IPS-NIHi7 (cell line): ENCODE data around the gene RNF123.
A peak's percentile ranks its signal among the peaks of the same experiment; 100 is the strongest.

Experiments used
- DNase-seq: peaks from one replicate; pipeline ENCODE4 v3.0.0; 2012; ENCODE audit warnings: mixed read lengths; ENCODE audit errors: extremely low spot score

RNF123 gene

DNA sequence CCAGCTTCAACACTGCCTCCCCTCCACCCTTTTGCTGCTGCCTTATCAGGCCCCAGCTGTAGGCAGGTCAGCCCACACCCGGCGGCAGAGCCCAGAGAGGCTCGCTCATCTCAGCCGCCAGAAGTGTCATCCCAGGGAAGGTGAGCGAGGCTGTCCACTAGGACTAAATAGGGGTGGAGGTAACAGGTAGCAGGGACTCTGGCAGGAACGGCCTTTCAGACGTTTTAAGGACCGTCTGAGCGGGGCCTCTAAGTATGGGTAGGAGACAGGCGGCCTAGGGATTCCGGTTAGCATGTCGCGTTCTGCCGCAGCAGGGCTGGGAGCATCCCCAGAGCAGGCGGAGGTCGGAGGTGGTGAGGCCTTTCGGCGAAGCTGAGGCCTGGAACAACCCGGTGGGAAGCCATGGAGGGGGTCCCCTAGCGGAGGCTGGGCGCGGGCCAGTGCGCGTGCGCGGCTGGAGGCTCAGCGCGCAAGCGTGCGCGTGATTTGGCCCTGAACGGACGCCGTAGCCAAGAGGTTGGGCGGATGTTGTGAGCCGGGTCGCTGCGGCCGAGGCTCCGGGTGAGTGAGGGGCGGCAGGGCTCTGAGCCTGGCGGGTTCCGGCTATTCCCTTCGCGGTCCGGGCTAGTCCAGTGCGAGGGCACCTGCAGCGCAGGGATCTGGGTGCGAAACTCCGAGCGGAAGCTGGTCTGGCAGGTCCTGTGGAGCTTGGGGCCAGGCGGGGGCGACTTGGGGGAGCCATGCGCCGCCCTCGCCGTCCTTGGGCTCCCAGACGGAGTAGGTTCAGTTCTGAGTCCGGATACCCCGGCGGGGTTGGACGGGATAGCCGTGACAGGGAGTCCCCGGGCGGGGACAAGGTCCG, at the start of gene RNF123, which contains the start of gene MST1:
Gene RNF123 (plus strand): TSS at position 512 of the 862 bp plus-strand sequence. CDS start 1,609 bp downstream, outside the sequence.
Gene MST1 (minus strand): TSS at position 429 of the 862 bp plus-strand sequence. CDS start 783 bp downstream, outside the sequence.
- peak; percentile 93 for DNase-seq

DNA sequence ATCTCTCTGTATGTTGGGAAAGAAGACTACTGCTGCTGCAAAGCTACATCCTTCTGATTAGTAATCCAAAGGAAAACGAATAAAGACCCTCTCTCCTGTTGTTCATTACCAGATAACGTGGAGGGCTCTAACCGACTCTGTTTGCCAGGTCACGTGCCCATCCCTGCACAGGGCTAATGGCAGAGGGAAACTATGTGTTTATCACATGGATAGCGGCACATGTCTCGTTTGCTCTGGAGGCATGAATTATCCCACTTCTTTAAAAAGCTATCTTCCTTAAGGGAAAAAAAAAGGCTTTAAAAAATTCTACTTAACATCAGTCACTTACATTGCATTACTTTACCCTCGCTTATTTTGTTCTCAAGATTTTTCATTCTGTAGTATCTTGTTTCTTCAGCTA, 48.1 kb upstream of the RNF123 start:
- DNase-seq: no peak

DNA sequence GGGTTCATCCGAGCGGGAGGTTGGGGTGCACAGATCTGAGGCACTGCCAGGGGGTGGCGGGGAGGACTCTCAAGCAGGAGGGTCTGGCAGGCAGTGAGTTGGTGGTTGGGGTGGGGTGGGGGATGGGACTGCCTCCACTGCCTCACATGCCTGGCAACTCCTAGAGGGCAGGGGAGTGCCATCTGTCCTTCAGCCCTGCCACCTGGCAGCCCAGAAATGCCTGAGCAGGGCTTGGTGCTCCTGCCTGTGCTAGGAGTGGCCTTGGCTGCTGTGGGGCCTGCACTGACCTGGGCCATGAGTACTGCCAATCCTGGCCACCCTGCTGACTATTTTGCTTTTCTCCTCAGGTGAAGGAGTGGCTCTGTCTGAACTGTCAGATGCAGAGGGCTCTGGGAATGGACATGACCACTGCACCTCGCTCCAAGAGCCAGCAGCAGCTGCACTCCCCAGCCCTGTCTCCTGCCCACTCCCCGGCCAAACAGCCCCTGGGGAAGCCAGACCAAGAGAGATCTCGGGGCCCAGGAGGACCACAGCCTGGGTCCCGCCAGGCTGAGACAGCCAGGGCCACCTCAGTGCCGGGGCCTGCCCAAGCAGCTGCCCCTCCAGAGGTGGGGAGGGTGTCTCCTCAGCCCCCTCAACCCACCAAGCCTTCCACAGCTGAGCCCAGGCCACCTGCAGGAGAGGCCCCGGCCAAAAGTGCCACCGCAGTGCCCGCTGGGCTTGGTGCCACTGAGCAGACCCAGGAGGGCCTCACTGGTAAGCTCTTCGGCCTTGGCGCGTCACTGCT, 47.2 kb upstream of the RNF123 start:
- DNase-seq: no peak

DNA sequence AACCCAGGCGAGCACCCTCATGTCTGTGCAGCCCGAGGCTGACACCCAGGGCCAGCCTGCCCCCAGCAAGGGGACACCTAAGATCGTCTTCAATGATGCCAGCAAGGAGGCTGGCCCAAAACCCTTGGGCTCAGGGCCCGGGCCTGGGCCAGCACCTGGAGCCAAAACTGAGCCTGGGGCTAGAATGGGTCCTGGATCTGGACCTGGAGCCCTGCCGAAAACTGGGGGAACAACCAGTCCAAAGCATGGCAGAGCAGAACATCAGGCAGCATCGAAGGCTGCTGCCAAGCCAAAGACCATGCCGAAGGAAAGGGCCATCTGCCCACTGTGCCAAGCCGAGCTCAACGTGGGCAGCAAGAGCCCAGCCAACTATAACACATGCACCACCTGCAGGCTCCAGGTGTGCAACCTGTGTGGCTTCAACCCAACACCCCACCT, 46.6 kb upstream of the RNF123 start:
- DNase-seq: no peak

DNA sequence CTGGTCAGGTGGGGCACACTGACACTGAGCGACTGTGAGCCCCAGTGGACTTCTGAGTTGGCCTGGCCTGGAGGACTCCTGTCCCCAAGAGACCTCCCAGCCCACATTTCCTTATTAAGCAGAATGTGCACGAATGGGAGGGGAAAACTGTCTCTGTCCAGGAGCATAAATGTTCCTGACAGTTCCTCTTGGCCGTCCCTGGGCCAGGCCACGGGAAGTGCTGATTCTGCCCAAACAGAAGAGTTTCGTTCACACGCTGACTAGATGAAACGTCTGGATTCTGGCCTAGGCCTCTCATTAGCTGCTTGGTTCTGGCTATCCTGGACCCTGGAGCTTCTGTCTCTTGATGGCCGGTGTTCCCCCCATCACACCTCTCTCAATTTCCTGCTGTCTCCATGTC, 44.7 kb upstream of the RNF123 start:
- no peak for DNase-seq

DNA sequence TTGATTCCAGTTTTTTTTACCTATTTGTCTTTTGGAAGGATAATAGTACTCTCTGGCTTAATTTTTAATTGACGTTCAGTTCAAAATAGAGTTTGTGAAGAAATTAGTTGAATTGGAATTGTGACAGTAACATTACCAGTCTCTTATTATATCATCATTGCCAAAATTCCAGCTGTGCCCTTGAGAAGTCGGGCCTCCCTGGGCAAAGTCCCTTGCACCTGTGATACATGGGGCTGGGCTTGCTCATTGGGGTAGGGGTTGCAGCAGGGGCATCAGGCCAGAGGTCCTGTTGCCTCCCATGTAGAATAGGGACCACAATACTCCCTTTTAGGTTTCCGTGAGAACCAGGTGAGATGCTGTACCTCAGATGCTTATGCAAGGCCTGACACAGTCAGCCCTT, 43.1 kb upstream of the RNF123 start:
- no peak for DNase-seq

DNA sequence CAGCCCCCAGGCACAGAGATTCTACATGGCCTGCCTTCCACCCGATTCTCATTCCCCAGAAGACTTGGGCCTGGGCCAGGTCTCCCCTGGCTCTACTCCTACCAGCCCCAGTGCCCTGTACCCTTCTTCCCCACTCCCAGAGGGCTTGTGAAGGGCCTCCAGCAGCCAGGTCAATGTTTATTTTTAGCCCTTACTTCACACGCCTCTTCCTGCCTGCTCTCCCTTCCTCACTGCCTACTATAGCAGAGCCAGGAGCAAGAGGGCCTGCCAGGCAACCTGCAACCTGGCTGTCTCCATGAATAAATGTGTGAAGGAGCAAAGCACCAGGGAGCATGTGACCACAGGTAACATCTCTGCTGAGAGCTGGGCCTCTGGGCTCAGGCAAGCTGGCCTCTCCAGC, 41.6 kb upstream of the RNF123 start:
- DNase-seq: no peak

DNA sequence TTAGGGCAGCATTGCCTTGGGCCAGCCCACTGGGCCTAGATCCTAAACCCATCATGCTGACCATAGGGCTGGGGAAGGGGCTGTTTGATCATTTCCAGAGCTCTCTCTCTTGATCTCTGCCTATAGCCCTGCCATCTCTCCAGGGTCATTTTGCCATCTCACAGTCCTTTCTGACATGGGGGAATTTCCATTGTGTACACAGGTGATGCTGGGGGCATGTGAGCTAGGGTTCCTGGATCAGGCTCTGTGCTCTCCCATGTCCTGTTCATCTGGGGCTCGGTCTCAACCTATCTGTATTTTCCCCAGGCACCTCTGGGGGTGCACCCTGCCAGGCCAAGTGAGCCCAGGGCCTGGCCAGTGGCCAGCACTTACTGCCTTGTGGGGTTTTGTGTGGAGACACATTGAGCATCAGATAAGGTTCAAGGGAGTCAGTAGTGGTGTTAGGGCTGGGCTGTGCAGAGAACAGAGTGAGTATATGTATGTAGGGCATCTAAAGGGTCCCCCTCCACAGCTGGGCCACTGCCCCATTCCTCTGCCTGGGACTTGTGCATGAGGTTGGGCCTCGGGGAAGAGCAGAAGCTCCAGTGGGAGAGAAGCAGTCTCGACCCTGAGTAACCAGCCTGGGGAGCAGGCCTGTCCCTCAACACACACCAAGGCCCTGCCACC, 40.9 kb upstream of the RNF123 start:
- no peak for DNase-seq

DNA sequence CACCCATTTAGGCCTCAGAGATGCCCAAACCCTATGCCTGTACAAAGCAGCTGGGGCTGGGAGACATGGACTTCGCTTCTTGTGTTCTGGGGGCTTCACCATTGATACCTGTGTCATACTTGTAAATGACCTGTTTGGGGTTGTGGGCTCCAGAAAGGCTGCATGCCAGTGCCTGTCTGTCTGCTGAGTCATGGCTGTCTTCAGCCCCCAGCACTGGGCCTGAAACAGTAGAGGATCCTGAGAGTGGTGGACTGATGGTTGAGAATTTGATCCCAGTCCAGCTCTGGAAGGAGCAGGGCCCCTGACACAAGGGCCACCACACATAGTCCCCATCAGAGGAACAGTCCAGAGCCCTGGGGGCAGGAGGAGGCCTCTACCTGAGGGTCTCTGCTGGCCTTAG, 39.8 kb upstream of the RNF123 start:
- DNase-seq: no peak

DNA sequence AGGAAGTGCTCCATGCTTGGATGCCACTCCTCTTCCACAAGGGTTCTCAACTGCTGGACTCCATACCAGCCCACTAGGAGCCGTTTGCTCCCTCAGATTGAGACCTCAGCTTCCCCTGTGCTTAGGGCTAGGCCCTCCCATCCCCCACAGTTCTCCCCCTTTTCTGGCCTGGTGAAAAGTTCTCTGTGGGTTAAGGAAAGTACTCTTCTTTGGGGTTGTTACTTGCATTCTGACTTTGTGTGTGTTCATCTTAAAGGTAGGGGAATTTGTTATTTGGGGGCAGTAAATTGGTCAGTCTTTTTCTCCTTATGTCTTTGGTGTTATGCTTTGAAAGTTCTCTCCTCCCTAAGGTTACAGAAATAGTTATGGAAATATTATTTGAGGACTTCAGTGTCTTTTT, 39.2 kb upstream of the RNF123 start:
- no peak for DNase-seq

DNA sequence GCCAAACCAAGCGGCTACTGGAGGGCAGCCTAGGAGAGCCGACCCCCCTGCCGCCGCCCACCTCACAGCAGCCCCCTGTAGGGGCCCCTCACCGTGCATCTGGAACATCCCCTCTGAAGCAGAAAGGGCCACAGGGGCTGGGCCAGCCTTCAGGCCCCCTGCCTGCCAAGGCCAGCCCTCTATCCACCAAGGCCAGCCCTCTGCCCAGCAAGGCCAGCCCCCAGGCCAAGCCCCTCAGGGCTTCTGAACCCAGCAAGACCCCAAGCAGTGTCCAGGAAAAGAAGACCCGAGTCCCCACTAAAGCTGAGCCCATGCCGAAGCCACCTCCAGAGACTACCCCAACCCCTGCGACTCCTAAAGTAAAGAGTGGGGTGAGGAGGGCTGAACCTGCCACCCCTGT, 38.7 kb upstream of the RNF123 start:
- no peak for DNase-seq

DNA sequence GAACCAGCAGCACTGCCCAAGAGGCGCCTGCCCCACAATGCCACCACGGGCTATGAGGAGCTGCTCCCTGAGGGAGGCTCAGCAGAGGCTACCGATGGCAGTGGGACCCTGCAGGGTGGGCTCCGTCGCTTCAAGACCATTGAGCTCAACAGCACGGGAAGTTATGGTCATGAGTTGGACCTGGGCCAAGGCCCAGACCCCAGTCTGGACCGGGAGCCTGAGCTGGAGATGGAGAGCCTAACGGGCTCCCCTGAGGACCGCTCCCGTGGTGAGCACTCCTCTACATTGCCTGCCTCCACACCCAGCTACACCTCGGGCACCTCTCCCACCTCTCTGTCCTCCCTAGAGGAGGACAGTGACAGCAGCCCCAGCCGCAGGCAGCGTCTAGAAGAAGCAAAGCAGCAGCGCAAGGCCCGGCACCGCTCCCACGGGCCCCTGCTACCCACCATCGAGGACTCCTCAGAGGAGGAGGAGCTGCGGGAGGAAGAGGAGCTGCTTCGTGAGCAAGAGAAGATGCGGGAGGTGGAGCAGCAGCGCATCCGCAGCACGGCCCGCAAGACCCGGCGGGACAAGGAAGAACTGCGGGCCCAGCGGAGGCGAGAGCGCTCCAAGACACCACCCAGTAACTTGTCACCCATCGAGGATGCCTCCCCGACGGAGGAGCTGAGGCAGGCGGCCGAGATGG, 37.0 kb upstream of the RNF123 start:
- DNase-seq: no peak

DNA sequence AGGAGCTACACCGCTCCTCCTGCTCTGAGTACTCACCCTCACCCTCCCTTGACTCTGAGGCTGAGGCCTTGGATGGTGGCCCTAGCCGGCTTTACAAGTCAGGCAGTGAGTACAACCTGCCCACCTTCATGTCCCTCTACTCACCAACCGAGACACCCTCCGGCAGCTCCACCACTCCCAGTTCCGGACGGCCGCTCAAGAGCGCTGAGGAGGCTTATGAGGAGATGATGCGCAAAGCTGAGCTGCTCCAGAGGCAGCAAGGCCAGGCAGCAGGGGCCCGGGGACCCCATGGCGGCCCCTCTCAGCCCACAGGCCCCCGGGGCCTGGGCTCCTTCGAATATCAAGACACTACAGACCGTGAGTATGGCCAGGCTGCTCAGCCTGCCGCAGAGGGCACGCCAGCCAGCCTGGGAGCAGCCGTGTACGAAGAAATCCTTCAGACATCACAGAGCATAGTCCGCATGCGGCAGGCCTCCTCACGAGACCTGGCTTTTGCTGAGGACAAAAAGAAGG, 36.4 kb upstream of the RNF123 start:
- DNase-seq: no peak

DNA sequence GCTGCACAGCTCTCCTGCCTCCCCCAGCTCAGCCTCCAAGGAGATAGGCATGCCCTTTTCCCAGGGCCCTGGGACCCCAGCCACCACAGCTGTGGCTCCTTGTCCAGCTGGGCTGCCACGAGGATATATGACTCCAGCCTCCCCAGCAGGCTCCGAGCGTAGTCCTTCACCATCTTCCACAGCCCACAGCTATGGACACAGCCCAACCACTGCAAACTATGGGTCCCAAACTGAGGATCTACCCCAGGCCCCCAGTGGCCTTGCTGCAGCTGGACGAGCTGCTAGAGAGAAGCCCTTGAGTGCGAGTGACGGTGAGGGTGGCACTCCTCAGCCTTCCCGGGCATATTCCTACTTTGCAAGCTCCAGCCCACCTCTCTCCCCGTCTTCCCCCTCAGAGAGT, 35.7 kb upstream of the RNF123 start:
- no peak for DNase-seq

DNA sequence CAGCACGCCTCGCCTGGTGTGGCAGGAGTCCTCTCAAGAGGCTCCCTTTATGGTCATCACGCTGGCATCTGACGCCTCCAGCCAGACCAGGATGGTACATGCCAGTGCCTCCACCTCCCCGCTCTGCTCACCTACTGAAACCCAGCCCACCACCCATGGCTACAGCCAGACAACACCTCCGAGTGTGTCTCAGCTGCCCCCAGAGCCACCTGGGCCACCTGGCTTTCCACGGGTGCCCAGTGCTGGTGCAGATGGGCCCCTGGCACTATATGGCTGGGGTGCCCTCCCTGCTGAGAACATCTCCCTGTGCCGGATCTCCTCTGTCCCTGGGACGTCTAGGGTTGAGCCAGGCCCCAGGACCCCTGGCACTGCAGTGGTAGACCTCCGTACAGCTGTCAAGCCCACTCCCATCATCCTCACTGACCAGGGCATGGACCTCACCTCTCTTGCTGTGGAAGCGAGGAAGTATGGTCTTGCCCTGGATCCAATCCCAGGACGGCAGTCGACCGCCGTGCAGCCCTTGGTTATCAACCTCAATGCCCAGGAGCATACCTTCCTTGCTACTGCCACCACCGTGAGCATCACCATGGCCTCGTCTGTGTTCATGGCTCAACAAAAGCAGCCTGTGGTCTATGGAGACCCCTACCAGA, 35.1 kb upstream of the RNF123 start:
- no peak for DNase-seq

DNA sequence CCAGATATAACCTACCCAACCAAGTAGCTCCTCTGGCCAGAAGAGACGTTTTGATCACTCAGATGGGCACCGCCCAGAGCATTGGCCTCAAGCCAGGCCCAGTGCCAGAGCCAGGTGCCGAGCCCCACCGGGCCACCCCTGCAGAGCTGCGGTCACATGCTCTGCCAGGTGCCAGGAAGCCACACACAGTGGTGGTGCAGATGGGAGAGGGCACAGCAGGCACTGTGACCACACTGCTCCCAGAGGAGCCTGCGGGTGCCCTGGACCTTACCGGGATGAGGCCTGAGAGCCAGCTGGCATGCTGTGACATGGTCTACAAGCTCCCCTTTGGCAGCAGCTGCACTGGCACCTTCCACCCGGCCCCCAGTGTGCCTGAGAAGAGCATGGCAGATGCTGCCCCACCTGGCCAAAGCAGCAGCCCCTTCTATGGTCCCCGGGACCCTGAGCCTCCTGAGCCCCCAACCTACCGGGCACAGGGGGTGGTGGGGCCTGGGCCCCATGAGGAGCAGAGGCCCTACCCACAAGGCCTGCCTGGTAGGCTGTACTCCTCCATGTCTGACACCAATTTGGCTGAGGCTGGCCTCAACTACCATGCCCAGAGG, 34.3 kb upstream of the RNF123 start:
- DNase-seq: no peak

DNA sequence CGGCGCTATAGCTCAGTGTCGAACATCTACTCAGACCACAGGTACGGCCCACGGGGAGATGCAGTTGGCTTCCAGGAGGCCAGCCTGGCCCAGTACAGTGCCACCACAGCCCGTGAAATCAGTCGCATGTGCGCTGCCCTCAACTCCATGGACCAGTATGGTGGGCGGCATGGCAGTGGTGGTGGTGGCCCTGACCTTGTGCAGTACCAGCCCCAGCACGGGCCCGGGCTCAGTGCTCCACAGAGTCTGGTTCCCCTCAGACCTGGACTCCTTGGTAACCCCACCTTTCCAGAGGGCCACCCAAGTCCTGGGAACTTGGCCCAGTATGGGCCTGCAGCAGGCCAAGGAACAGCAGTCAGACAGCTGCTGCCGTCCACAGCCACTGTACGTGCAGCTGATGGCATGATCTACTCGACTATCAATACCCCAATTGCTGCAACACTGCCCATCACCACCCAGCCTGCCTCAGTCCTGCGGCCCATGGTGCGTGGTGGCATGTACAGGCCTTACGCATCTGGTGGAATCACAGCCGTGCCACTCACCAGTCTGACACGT, 33.5 kb upstream of the RNF123 start:
- DNase-seq: no peak

DNA sequence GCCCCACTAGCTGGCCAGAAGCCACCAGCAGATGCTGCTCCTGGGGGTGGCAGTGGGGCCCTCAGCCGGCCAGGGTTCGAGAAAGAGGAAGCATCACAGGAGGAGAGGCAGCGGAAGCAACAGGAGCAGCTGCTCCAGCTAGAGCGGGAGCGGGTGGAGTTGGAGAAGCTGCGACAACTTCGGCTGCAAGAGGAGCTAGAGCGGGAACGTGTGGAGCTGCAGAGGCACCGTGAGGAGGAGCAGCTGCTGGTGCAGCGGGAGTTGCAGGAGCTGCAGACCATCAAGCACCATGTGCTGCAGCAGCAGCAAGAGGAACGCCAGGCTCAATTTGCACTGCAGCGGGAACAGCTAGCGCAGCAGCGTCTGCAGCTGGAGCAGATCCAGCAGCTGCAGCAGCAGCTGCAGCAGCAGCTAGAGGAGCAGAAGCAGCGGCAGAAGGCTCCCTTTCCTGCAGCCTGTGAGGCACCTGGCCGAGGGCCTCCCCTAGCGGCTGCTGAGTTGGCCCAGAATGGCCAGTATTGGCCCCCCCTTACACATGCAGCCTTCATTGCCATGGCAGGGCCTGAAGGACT, 32.7 kb upstream of the RNF123 start:
- no peak for DNase-seq

DNA sequence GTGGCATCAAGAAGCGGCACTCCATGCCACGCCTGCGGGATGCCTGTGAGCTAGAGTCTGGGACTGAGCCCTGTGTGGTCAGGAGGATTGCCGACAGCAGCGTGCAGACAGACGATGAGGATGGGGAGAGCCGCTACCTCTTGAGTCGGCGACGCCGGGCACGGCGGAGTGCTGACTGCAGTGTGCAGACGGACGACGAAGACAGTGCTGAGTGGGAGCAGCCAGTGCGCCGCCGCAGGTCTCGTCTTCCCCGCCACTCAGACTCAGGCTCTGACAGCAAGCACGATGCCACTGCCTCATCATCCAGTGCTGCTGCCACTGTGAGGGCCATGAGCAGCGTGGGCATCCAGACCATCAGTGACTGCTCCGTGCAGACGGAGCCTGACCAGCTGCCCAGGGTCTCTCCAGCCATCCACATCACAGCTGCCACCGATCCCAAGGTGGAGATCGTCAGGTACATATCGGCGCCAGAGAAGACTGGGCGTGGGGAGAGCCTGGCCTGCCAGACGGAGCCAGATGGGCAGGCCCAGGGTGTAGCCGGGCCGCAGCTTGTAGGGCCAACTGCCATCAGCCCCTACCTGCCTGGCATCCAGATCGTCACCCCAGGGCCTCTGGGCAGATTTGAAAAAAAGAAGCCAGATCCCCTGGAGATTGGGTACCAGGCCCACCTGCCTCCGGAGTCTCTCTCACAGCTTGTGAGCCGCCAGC, 32.0 kb upstream of the RNF123 start:
- DNase-seq: no peak
